GM21737 (cell line): ENCODE measurements around the gene SLC49A4.

Experiments
- ATAC-seq: cut with Tn5 transposase; IDR thresholded peaks from one replicate; pipeline ENCODE4 v1.9.1; 2021; ENCODE audit warnings: mild to moderate bottlenecking, moderate library complexity; ENCODE audit not compliant: unreplicated experiment

The SLC49A4 gene

DNA sequence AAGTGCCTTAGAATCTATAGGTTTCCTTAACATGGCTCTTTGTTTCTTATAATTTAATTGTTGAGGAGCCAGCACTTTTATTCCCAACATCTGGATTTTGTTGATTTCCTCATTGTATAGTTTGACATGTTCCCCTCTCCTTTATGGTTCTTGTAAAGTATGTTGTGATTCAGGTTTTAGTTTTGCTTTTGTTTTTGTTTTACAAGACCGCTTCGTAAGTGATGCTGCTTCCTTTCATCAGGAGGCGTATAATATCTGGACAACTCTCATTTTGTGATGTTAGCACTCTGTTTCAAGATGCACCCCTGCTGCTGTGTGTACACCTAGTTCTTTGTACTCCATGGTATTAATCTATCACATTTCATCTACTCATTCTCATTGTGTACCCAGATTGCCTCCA, 48.7 kb downstream of the SLC49A4 start:
- ATAC-seq: no peak

DNA sequence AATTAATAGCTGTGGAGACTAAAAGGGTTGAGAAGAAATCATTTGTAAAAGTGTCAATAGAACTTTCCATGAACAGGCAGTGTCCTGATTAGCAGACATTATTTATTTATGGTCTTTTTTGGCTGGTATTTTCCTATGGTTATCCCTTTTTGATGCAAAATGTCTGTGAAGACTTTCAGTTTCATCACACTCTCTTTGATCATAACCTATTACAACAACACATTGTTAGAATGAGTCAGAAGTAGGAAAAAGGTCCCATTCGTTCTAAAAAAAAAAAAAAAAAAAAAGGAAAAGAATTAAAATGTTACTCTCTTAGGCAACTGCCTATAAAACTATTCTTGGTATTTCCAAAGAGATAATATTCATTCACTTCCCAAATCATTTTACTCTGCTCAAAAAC, 62.1 kb downstream of the SLC49A4 start:
- ATAC-seq: no peak

DNA sequence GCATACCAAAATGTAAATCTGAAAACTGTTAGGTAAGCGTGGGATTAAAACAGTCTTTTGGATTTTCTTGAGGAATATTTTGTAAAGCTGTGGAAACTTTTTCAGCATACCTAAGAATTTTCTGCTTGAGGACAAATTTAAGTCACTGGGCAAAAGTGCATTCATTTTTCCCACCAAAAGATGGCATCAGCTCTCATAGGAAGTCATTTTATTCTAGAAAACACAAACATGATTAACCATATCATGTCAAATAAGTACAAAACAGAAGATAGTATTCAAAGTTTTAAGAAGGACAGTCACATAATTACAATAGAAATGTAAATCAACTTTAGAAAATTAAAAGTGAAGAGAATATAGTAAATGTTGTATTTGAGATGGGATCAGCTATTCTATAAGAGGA, 63.5 kb downstream of the SLC49A4 start:
- no peak for ATAC-seq

DNA sequence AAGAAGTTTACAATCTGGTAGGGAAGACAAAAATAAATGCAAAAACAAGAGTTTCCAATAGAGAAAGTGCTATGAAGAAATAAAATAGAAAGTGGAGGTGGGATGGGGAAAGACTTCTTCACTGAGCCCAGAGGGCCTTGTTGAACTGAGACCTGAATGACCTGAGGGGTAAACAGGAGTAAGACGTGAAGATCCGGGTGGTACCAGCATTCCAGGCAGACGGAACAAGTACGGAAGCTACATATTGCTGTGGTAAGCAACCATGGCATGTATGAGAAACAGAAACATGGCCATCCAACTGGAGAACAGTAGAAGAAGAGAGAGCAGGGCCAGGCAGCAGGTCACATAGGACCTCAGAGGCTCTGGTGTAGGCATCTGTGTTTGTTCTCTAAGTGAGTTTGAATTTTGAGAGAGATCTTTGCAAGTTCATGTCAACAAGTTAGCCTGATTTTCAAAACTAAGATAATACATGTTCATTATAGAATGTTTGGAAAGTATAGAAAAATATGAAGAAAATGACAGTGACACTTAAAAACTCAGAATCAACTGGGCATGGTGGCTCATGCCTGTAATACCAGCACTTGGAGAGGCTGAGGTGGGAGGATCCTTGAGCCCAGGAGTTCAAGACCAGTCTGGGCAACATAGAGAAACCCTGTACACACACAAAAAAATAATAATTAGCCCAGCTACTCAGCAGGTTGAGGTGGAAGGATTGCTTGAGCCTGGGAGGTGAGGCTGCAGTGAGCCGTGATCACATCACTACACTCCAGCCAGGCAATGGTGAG, 64.3 kb downstream of the SLC49A4 start:
- ATAC-seq: no peak

- ATAC-seq: no peak
Observed at GRCh38 chr3:122862381-122862780, 67.5 kb downstream of the SLC49A4 start.

- no peak for ATAC-seq
Observed at GRCh38 chr3:122864498-122864897, 69.6 kb downstream of the SLC49A4 start.

DNA sequence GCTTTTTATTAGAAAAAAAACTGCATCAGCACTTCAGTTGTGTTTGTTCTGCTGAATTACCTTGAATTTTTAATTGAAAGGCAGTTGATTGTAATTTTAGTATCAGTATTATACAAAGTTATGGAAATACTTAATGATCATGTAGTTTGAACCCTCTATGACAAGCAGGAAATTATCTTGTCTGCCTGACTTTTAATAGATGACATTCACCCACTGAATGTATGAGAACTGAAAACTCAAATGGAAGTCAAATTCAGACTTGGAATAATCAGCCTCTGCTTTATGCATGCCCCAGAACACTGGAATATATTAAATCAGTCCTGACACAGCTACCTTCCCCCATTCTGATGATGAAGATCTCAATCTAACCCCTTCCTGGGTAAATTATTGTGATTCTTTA, 73.5 kb downstream of the SLC49A4 start:
- no peak for ATAC-seq

DNA sequence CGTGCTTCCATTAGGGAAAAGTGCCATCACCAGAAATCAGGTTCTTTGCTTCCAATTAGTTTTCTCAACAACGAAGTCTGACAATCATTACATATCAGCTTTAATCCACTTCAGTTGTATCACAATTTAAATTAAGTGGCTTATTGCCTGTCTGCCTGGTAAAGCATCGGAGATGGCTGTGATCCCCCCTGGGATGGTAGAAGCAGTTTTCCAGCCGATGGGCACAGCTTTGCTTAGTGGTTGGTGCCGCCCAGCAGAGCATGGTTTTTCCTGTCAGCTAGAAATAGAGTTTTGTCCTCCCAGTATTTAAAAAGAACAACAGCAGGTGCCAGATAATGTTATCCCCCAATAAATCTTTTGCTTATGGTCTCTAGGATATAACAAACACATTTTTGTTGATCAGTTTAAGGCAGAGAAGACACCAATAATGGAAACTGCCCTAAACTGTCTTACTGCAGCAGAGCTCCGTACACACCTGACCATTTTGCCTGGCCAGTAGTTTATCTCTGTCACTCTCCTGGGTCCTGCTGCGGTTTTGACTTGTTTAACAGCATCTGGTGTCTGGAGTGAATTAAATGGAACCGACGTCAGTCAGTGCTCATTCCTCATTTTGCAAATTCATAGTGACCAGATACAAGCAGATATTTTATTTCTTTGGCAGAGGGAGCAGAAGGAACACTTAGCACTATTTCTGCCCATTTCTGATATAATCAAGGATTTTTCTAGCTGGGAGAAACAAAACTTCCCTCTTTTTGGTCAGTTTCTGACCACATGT, 79.1 kb downstream of the SLC49A4 start:
- no peak for ATAC-seq

- no peak for ATAC-seq
Observed at GRCh38 chr3:122875547-122876127, 80.8 kb downstream of the SLC49A4 start.

GRCh38 chr3:122880173-122880572, 85.3 kb downstream of the SLC49A4 start:
- no peak for ATAC-seq

DNA sequence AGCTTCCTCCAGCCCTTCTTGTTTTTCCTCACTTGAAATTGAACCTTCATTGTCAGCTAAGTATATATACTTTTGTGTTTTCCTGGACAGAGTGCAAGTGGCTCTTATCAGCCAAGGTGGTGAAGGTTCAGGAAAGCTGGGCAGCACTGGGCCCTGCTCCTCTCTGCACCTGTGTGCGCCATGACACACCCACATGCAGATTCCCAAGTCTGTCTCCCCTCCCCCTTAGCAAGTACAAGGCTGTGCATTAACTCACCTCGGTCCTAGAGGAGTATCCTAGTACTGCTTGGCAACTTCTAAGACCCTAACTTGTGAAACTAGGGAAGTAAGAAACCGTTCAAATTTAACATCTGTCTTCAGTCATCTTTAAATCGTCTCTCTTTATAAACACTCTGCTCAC, 85.8 kb downstream of the SLC49A4 start:
- no peak for ATAC-seq

- ATAC-seq: no peak
Observed at GRCh38 chr3:122882361-122882947, 87.6 kb downstream of the SLC49A4 start.

DNA sequence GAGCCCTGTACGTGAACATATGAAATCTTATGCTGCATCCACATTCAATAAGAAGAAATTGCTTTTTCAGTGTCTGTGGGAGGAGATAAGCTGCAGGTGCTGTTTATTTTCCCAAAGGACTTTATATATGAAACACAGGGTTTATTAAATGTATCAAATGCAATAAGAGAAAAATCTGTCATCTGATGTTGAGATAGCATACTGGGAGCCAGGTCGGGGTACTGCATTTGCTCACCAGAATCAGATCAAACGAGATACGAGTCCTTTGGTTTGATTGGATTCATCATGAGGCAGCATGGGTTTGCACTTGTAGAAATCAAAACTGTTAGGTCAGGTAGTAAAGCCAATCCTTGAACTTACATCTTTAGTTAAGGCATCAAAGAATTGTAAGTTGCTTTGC, 91.4 kb downstream of the SLC49A4 start:
- no peak for ATAC-seq

DNA sequence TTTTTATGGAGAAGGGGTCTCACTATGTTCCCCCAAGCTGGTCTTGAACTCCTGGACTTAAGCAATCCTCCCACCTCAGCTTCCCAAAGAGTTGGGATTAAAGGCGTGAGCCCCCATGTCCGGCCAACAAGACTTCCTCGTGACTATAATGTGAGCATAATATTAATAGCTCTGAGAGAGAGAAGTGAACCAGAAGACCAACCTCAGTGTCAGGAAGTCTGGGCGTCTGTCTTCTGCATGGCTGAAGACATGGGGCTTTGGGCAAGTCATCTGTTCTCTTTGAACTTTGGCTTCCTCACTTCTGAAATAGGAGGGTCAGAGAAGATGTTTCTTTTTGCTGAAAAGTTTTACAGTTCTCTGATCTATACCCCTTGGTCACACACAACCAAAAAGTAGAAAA, 92.1 kb downstream of the SLC49A4 start:
- no peak for ATAC-seq

DNA sequence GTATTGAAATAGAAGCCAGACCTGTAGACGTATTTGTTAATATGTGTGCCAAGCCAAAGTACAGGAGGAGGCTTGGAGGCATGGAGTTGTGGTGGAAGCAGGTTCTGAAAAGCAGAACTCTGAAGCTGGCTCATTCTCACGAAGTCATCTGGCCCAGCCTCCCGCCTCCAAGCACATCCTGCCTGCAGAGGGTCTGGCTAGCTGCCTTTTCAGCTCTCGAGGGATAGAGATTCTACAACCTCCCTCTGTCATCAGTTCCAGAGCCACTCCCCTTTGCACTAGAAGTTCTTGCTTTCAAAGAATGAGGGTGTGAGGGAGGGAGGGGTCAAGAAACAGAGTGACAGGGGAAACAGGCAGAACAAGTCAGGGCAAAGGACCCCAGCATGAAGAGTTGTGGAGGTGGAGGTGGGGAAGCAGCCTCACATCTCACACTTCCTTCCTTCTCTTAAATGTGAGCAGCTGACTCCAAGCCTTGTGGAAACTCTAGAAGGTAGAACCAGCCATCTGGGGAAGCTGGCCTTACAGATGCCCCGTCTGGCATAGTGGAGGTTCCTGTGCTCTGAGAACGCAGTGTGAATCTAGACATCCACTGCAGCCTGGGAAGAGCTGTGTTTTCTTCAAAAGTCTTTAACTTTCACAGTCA, 95.3 kb downstream of the SLC49A4 start:
- ATAC-seq: no peak

GRCh38 chr3:122890720-122891220, 95.9 kb downstream of the SLC49A4 start:
- no peak for ATAC-seq

GRCh38 chr3:122892118-122892960, 97.5 kb downstream of the SLC49A4 start:
- ATAC-seq: no peak

DNA sequence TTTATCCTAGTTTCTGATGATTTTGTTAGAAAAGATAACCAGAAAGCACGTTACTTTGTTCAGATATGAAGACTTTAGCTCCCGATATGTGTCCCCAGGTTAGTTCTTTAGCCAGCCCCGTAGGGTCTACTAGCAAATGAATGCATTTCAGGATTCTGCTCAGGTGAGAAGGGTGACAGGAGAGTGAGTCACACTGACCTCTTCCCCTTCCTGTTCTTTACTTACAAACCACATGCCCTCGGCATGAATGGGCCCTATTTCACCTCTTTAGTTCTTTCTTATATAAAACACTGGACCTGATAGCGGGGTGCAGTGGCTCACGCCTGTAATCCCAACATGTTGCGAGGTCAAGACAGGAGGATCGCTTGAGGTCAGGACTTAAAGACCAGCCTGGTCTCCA, 98.4 kb downstream of the SLC49A4 start:
- ATAC-seq: no peak

DNA sequence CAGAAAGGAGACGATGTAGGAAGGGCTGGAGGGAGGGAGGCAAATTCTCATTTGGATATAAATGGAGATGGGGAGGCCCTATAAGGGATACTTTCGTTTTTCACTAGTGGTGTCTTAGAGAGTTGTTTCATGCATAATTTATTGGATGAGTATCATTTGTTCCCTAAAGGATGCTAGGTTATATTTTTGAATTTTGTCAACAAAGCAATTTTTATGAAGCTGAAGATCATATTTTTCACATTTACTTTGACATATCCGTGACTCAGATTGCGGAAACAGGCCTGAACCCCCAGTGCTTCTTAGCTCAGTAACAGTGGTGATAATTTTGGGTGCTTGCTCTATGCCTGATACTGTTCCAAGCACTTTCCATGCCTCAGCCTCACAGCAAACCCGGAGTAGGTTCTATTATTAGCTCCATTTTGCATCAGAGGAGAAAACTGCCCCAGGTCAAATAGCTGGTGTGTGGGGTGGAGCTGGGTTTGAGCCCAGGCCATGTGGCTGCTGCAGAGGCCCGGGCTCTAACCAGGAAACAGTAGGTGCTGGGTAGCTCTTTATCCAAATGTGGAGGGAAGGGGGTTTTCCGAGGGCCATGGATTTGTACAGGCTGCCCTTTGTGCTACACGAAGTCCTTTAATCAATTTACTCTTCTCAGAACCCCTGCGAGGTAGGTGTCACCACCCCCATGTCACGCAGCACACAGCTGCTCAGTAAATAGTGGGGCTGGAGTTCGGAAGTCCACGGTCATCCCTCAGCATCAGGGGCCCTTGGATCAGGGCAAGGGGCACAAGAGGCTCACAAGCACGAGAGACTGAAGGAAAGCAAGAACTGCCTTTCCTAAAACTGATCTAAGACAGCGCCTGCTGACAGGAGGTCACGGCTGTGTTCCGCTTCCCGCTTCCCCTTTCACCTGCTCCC, 99.1 kb downstream of the SLC49A4 start:
- no peak for ATAC-seq
